Pancreas (tissue), 10 donors: Measurements from ENCODE around the gene NFIA. TPM values are rescaled to one million over a fixed set of nuclear protein-coding genes. Genes with fewer than 3 reads are reported as not detected.

Experiments
- ATAC-seq, 4 donors: fragments of 200-7000 bp; cut with Tn5 transposase; one replicate each; pipeline versions ENCODE4 v1.8.0 to v1.9.1; 2020; ENCODE audit warnings: mild to moderate bottlenecking in 4 of 4, moderate library complexity in 4 of 4
- DNase-seq, 6 donors: peaks; one replicate each; pipeline ENCODE4 v3.0.0-alpha.2; 2020
- FAIRE-seq: peaks from 2 replicates; lab custom pipeline; 2012; peaks lifted over from hg19 to GRCh38; lab: Jason Lieb, UNC
- H3K27ac ChIP-seq, 4 donors: fragments of 200-600 bp; sonication (generic); 1 replicate in 3 of 4; 2 replicates in 1 of 4; pipeline versions ENCODE4 v1.5.0 to v1.8.0; 2020
- H3K27me3 ChIP-seq, 4 donors: fragments of 200-600 bp; one replicate each; pipeline ENCODE4 v1.8.0; 2021
- H3K36me3 ChIP-seq, 3 donors: fragments of 200-600 bp; sonication (generic) in 1 of 3; one replicate each; pipeline versions ENCODE4 v1.5.0 to v1.8.0; 2020 to 2021
- H3K4me1 ChIP-seq, 3 donors: fragments of 200-600 bp; one replicate each; pipeline ENCODE4 v1.8.0; 2021
- H3K4me3 ChIP-seq, 4 donors: fragments of 200-600 bp; sonication (generic) in 2 of 4; one replicate each; pipeline versions ENCODE4 v1.5.0 to v1.8.0; 2020 to 2021
- H3K9me3 ChIP-seq, 4 donors: fragments of 200-600 bp; one replicate each; pipeline ENCODE4 v1.8.0; 2021
- CTCF ChIP-seq, 4 donors: fragments of 200-600 bp; sonication (generic) in 3 of 4; IDR thresholded peaks; one replicate each; pipeline versions ENCODE4 v1.5.0 to v1.8.0; 2021; ENCODE audit warnings: antibody characterized with exemption in 4 of 4
- WGBS, 2 donors: extraction: QIAGEN DNeasy Blood & Tissue Kit; methylation state at CpG; one replicate each; pipeline ENCODE4 v1.1.7; 2013; 5-methylcytosine and 5-hydroxymethylcytosine counted together
- intact Hi-C, 3 donors: fragments of 100-400 bp; cut with DNase I; formaldehyde crosslinking; loops; one replicate each; pipeline versions ENCODE4 v1.11.1 to v1.14.2; 2022
- polyA plus RNA-seq, 2 donors: library from polyadenylated mRNA; stranded (reverse); fragments of 200-250 nt; gene quantifications; one replicate each; pipeline ENCODE4 v1.2.3, GENCODE V29; 2013
- total RNA-seq, 6 donors: library from RNA; stranded (reverse); fragmentation: NEBNext Ultra II Directional in 4 of 6; extraction: Animal tissue kit (Norgen Biotek cat#: 25700) in 4 of 6; gene quantifications; one replicate each; pipeline versions ENCODE4 v1.2.1 to v1.2.4, GENCODE V29; 2021 to 2023
- donor health status: healthy with polysubstance abuse.
- donor health status: DM: no; HTN: no; CAD: no; lungs with moderate emphysema.
- donor health status: DM: no; HTN: no; CAD: no.
- donor health status: control.
- donor health status: control.
- donor health status: Bipolar disorder and iron deficiency.
- donor health status: DM: yes; HTN: yes; CAD: no.
- donor health status: DM: no; HTN: no; CAD: no.
- donor health status: DM: no; HTN: no; CAD: no.
- donor health status: DM: yes; HTN: yes; CAD: no.

Gene NFIA
- total and polyA plus RNA-seq, 8 donors, result 4.9 to 48.1 (median 30.2) TPM

GRCh38 chr1:61254634-61255357, 172.4 kb downstream of the NFIA start:
- Histone ChIP-seq H3K27ac (peak overlapping the region in 2 of 4 donors; percentile 12 to 31), H3K9me3 (no peaks in the 10 kb centered on the region), H3K27me3 (no peaks in the 10 kb centered on the region), H3K4me3 (peak overlapping the region in 1 of 4 donors; percentile 17), H3K4me1 (peaks cover 0 to 22% (median 19%) of the 10 kb centered on the region in 3 donors), H3K36me3 (no peaks in the 10 kb centered on the region)
- no peak for FAIRE-seq
- intact Hi-C loops, result loop anchor here in 1 of 3 donors (10.0 kb wide), 2 partner anchors 50 to 80 kb away; no protein-coding TSS in a partner anchor
- DNase-seq, result peak in 2 of 6 donors; percentile 14 to 24
- WGBS, 2 donors, result 48 to 53% methylated on average over 6 of the region's 6 CpGs
- TF ChIP-seq CTCF (IDR thresholded peaks at IDR 0.05), result no peak
- peak in 3 of 4 donors; percentile 49 to 65 (median 65) for ATAC-seq

GRCh38 chr1:61255358-61255703, 173.0 kb downstream of the NFIA start:
- no peaks in the 10 kb centered on the region for H3K36me3 ChIP-seq
- H3K9me3 ChIP-seq, result no peaks in the 10 kb centered on the region
- peak overlapping the region in 2 of 4 donors; percentile 12 to 31 for H3K27ac ChIP-seq
- no peaks in the 10 kb centered on the region for H3K27me3 ChIP-seq
- WGBS, 2 donors, result 76 to 85% methylated on average over 3 of the region's 3 CpGs
- intact Hi-C loops, result loop anchor here in 1 of 3 donors (10.0 kb wide), 2 partner anchors 51 to 79 kb away; no protein-coding TSS in a partner anchor
- H3K4me3 ChIP-seq, result peak overlapping the region in 1 of 4 donors; percentile 17
- DNase-seq (no peak), FAIRE-seq (no peak), ATAC-seq (peak in 1 of 4 donors; percentile 11)
- peaks cover 0 to 22% (median 19%) of the 10 kb centered on the region in 3 donors for H3K4me1 ChIP-seq
- no peak for TF ChIP-seq CTCF (IDR thresholded peaks at IDR 0.05)

- no peak overlapping the region for H3K4me3 ChIP-seq
- H3K36me3 ChIP-seq, result no peaks in the 10 kb centered on the region
- H3K27me3 ChIP-seq, result no peaks in the 10 kb centered on the region
- TF ChIP-seq CTCF (IDR thresholded peaks at IDR 0.05), result no peak
- DNase-seq (no peak), ATAC-seq (peak in 1 of 4 donors; percentile 31), FAIRE-seq (no peak)
- no peak overlapping the region for H3K27ac ChIP-seq
- peaks cover 0 to 7% (median 3%) of the 10 kb centered on the region in 3 donors for H3K4me1 ChIP-seq
- intact Hi-C loops, result loop anchor here in 1 of 3 donors (10.0 kb wide), 2 partner anchors 55 to 75 kb away; no protein-coding TSS in a partner anchor
- no peaks in the 10 kb centered on the region for H3K9me3 ChIP-seq
- WGBS, 2 donors, result 87% methylated on average over 9 of the region's 9 CpGs
Observed at GRCh38 chr1:61259379-61260148, 177.2 kb downstream of the NFIA start.

GRCh38 chr1:61260171-61260570, 177.8 kb downstream of the NFIA start:
- no peak overlapping the region for H3K27ac ChIP-seq
- H3K4me1 ChIP-seq, result peaks cover 0 to 4% (median 0%) of the 10 kb centered on the region in 3 donors
- H3K9me3 ChIP-seq, result no peaks in the 10 kb centered on the region
- no peaks in the 10 kb centered on the region for H3K27me3 ChIP-seq
- no peak for FAIRE-seq
- DNase-seq, result no peak
- intact Hi-C loops, result no loop called here
- ATAC-seq, result no peak
- H3K4me3 ChIP-seq, result no peak overlapping the region
- 86 to 89% methylated on average over 7 of the region's 7 CpGs for WGBS, 2 donors
- TF ChIP-seq CTCF (IDR thresholded peaks at IDR 0.05), result no peak
- no peaks in the 10 kb centered on the region for H3K36me3 ChIP-seq
